Hepatocyte (in vitro differentiated cells): ENCODE measurements around the gene PIBF1.

Source experiments
- CTCF ChIP-seq: fragments of 200-600 bp; sonication (generic); IDR thresholded peaks from 2 replicates; pipeline ENCODE4 v1.5.1; 2016; ENCODE audit warnings: antibody characterized with exemption, mild to moderate bottlenecking; ENCODE audit not compliant: poor library complexity
- EZH2 ChIP-seq: fragments of 200-600 bp; sonication (generic); IDR thresholded peaks from 2 replicates; pipeline ENCODE4 v1.6.1; 2016; ENCODE audit warnings: antibody characterized with exemption, mild to moderate bottlenecking, borderline replicate concordance
- EZH2phosphoT487 ChIP-seq: fragments of 200-600 bp; sonication (generic); IDR thresholded peaks from one replicate; pipeline ENCODE4 v1.6.1; 2018; ENCODE audit warnings: antibody characterized with exemption, mild to moderate bottlenecking, low read depth, moderate library complexity; ENCODE audit not compliant: unreplicated experiment, severe bottlenecking

- no peak for TF ChIP-seq CTCF
- no peak for TF ChIP-seq EZH2
- TF ChIP-seq EZH2phosphoT487: no peak
These were observed 21.7 kb upstream of the PIBF1 start for GRCh38 chr13:72760189-72760588.
